K562 (cell line): ENCODE results near the gene WWC2.

Experiments used
- CTCF ChIP-seq, 3 experiments: IDR thresholded peaks in 2 of 3; conservative IDR thresholded peaks in 1 of 3; 2 replicates each; pipeline ENCODE4 v1.5.1; 2011 to 2012; ENCODE audit warnings: low read length in 3 of 3, mild to moderate bottlenecking in 3 of 3, control low read depth in 2 of 3, improper control_type of control experiment in 1 of 3, inconsistent platforms in 1 of 3, low read depth in 1 of 3, mixed read lengths in 1 of 3, moderate library complexity in 1 of 3; ENCODE audit not compliant: insufficient read depth in 2 of 3
- FOXJ3 ChIP-seq: sonication (generic); formaldehyde crosslinking; IDR thresholded peaks from 2 replicates; pipeline ENCODE4 v1.4.0; 2020; ENCODE audit warnings: mild to moderate bottlenecking, missing genetic modification reagents
- GABPA ChIP-seq: fragments of 200-800 bp; sonication (Bioruptor generic); conservative IDR thresholded peaks from 2 replicates; pipeline ENCODE4 v1.6.1; 2016; ENCODE audit warnings: low read depth, missing genetic modification characterization, missing compliant biosample characterization
- GATA2 ChIP-seq: sonication (generic); formaldehyde crosslinking; IDR thresholded peaks from 2 replicates; pipeline ENCODE4 v1.4.0; 2020; ENCODE audit warnings: mild to moderate bottlenecking, missing genetic modification reagents
- KLF1 ChIP-seq: fragments of 450-650 bp; IDR thresholded peaks from 2 replicates; pipeline ENCODE4 v1.6.1; 2016; ENCODE audit warnings: missing genetic modification characterization, missing compliant biosample characterization
- MAFK ChIP-seq: IDR thresholded peaks from 2 replicates; pipeline ENCODE4 v1.6.1; 2011; ENCODE audit warnings: low read length, improper control_type of control experiment
- MAX ChIP-seq: sonication (generic); formaldehyde crosslinking; IDR thresholded peaks from 2 replicates; pipeline ENCODE4 v1.9.0; 2022; ENCODE audit warnings: mild to moderate bottlenecking, missing genetic modification reagents
- RAD21 ChIP-seq, 2 experiments: fragments of 250-450 bp in 1 of 2; fragments of 450-650 bp in 1 of 2; sonication (Bioruptor Pico) in 1 of 2; formaldehyde crosslinking in 1 of 2; IDR thresholded peaks in 1 of 2; conservative IDR thresholded peaks in 1 of 2; 2 replicates each; pipeline versions ENCODE4 v1.4.0 to v1.8.0; 2020 to 2022; ENCODE audit warnings: mild to moderate bottlenecking in 2 of 2, moderate library complexity in 1 of 2
- SREBF2 ChIP-seq: sonication (generic); formaldehyde crosslinking; IDR thresholded peaks from 2 replicates; pipeline ENCODE4 v1.4.0; 2020; ENCODE audit warnings: mild to moderate bottlenecking, missing genetic modification reagents
- TCF7L2 ChIP-seq: fragments of 150-350 bp; IDR thresholded peaks from 2 replicates; pipeline ENCODE4 v1.6.1; 2016; ENCODE audit warnings: low read depth, mild to moderate bottlenecking, low read length, moderate library complexity
- TRIM24 ChIP-seq, 2 experiments: fragments of 450-650 bp; IDR thresholded peaks; 2 replicates each; pipeline ENCODE4 v1.6.1; 2016
- U2AF1 ChIP-seq: fragments of 200-400 bp; formaldehyde crosslinking; optimal IDR thresholded peaks from 2 replicates; pipeline ENCODE3; 2017; ENCODE audit warnings: mild to moderate bottlenecking, low read depth, low read length, moderate library complexity
- YY1 ChIP-seq, 3 experiments: IDR thresholded peaks; 2 replicates each; pipeline ENCODE4 v1.6.1; 2011; ENCODE audit warnings: low read length in 2 of 3, mild to moderate bottlenecking in 2 of 3, moderate library complexity in 2 of 3, borderline replicate concordance in 1 of 3, control low read depth in 1 of 3, low read depth in 1 of 3; ENCODE audit not compliant: insufficient read depth in 3 of 3, insufficient replicate concordance in 2 of 3, control insufficient read depth in 1 of 3, insufficient read length in 1 of 3; ENCODE audit errors: extremely low read depth in 1 of 3
- ZNF232 ChIP-seq: sonication (generic); formaldehyde crosslinking; IDR thresholded peaks from 2 replicates; pipeline ENCODE4 v1.8.0; 2022; ENCODE audit warnings: mild to moderate bottlenecking, missing genetic modification reagents

- TF ChIP-seq FOXJ3 (CRISPR knock-in tag): no peak
- no peak for TF ChIP-seq ZNF232 (CRISPR knock-in tag)
- TF ChIP-seq YY1 (IDR thresholded peaks at IDR 0.05; ENCODE audit: borderline replicate concordance in 1 of 3, control insufficient read depth in 1 of 3, extremely low read depth in 1 of 3, insufficient read depth in 3 of 3, insufficient read length in 1 of 3, insufficient replicate concordance in 2 of 3, low read depth in 1 of 3, low read length in 2 of 3): no peak
- no peak for TF ChIP-seq GATA2 (CRISPR knock-in tag)
- no peak for TF ChIP-seq GABPA (tag)
- no peak for TF ChIP-seq CTCF (IDR thresholded peaks at IDR 0.05 in 2 of 3, conservative IDR thresholded peaks at IDR 0.05 in 1 of 3; ENCODE audit: insufficient read depth in 2 of 3, low read depth in 1 of 3, low read length in 3 of 3)
- no peak for TF ChIP-seq U2AF1
- TF ChIP-seq KLF1 (tag): no peak
- TF ChIP-seq SREBF2 (CRISPR knock-in tag): no peak
- no peak for TF ChIP-seq MAFK
- TF ChIP-seq TRIM24 (IDR thresholded peaks at IDR 0.05): no peak
- TF ChIP-seq RAD21 (CRISPR knock-in tag; conservative IDR thresholded peaks at IDR 0.05 in 1 of 2, IDR thresholded peaks at IDR 0.05 in 1 of 2): no peak
- no peak for TF ChIP-seq TCF7L2
- no peak for TF ChIP-seq MAX (CRISPR knock-in tag)
Observed at GRCh38 chr4:183327827-183328226, 228.8 kb downstream of the WWC2 start.
